ENCODE data around the gene PHACTR4. TPM values are rescaled to one million over a fixed set of nuclear protein-coding genes. Genes with fewer than 3 reads are reported as not detected.
A peak's percentile ranks its signal among the peaks of the same experiment; 100 is the strongest.
"Not testable (repeated sequence)": the region's sequence is repeated elsewhere in the genome, so short reads cannot be mapped to it uniquely, and the experiment has no call there.

Gene PHACTR4
- total RNA-seq, 2 donors from 2014 or later = 49.9 to 65.0 TPM

DNA sequence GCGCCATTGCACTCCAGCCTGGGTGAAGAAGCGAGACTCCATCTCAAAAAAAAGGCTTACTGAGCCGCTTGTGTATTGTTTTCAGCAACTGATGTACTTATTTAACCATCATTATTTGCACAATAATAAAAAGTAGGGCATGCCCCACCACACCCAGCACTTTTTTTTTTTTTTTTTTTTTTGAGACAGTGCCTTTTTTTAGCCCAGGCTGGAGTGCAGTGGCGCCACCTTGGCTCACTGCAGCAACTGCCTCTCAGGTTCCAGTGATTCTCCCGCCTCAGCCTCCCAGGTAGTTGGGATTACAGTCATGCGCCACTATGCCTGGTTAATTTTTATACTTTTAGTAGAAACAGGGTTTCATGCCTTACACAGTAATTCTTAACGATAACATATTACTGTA, 171.1 kb downstream of the PHACTR4 start:
- peaks cover 27% of the 10 kb centered on the region for H3K36me3 Mint-ChIP-seq (ENCODE audit: low read depth)
- 89 to 95% methylated on average over 5 to 7 of the region's 7 CpGs for WGBS, 2 experiments (ENCODE audit: insufficient coverage in 1 of 2, insufficient read length in 1 of 2)

DNA sequence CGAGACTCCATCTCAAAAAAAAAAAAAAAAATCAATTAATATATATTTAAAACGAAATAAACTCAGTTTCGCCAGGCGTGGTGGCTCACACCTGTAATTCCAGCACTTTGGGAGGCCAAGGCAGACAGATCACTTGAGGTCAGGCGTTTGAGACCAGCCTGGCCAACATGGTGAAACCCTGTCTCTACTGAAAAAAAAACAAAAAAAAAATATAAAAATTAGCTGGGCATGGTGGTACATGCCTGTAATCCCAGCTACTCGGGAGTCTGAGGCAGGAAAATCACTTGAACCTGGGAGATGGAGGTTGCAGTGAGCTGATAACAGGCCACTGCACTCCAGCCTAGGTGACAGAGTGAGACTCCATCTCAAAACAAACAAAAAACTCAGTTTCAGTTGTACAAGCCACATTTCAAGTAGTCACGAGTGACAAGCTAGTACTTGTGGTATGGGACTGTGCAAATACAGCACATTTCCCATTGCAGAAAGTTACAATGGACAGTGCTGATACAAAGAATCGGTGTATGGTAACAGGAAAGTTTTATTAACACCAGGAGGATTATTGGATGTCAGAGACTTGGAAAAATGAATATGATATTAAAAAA, 172.0 kb downstream of the PHACTR4 start:
- not testable (repeated sequence) for H3K4me1 ChIP-seq (ENCODE audit: control insufficient read depth, insufficient read depth, low read length); DNase-seq; H3K9me3 Mint-ChIP-seq; H3K27me3 Mint-ChIP-seq (ENCODE audit: insufficient read depth); H3K27ac ChIP-seq (ENCODE audit: low read depth, low read length); H3K9ac ChIP-seq (ENCODE audit: extremely low read depth, low read length, poor library complexity, severe bottlenecking); H3K27me3 ChIP-seq (ENCODE audit: control insufficient read depth, insufficient read depth, low read length, poor library complexity, severe bottlenecking); H3K9me3 ChIP-seq (ENCODE audit: control insufficient read depth, low read length); H3K27ac Mint-ChIP-seq; H3K4me3 ChIP-seq (ENCODE audit: low read length); H3K4me1 Mint-ChIP-seq; H3K4me3 Mint-ChIP-seq
- H3K36me3 Mint-ChIP-seq (ENCODE audit: low read depth) = peaks cover 20% of the 10 kb centered on the region
- peaks cover 21% of the 10 kb centered on the region for H3K36me3 ChIP-seq (ENCODE audit: control insufficient read depth, insufficient read depth, low read length)
- WGBS, 2 experiments (ENCODE audit: insufficient coverage in 1 of 2, insufficient read length in 1 of 2) = 94 to 100% methylated on average over 6 to 8 of the region's 8 CpGs

More for the DNA sequence above, 171.1 kb downstream of the PHACTR4 start:
- DNase-seq = peak; percentile 74
- Histone ChIP-seq H3K9ac (ENCODE audit: extremely low read depth, low read length, poor library complexity, severe bottlenecking) (no peak overlapping the region), H3K4me3 (ENCODE audit: low read length) (no peak overlapping the region), H3K27me3 (ENCODE audit: control insufficient read depth, insufficient read depth, low read length, poor library complexity, severe bottlenecking) (no peaks in the 10 kb centered on the region), H3K36me3 (ENCODE audit: control insufficient read depth, insufficient read depth, low read length) (peaks cover 28% of the 10 kb centered on the region), H3K27ac (ENCODE audit: low read depth, low read length) (no peak overlapping the region), H3K9me3 (ENCODE audit: control insufficient read depth, low read length) (no peaks in the 10 kb centered on the region), H3K4me1 (ENCODE audit: control insufficient read depth, insufficient read depth, low read length) (no peaks in the 10 kb centered on the region)
- H3K27ac Mint-ChIP-seq = no peak overlapping the region
- no peaks in the 10 kb centered on the region for H3K27me3 Mint-ChIP-seq (ENCODE audit: insufficient read depth)
- no peaks in the 10 kb centered on the region for H3K9me3 Mint-ChIP-seq
- H3K4me3 Mint-ChIP-seq = no peak overlapping the region
- H3K4me1 Mint-ChIP-seq = no peaks in the 10 kb centered on the region
- TF ChIP-seq, protein P1, sequence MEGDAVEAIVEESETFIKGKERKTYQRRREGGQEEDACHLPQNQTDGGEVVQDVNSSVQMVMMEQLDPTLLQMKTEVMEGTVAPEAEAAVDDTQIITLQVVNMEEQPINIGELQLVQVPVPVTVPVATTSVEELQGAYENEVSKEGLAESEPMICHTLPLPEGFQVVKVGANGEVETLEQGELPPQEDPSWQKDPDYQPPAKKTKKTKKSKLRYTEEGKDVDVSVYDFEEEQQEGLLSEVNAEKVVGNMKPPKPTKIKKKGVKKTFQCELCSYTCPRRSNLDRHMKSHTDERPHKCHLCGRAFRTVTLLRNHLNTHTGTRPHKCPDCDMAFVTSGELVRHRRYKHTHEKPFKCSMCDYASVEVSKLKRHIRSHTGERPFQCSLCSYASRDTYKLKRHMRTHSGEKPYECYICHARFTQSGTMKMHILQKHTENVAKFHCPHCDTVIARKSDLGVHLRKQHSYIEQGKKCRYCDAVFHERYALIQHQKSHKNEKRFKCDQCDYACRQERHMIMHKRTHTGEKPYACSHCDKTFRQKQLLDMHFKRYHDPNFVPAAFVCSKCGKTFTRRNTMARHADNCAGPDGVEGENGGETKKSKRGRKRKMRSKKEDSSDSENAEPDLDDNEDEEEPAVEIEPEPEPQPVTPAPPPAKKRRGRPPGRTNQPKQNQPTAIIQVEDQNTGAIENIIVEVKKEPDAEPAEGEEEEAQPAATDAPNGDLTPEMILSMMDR (conservative IDR thresholded peaks at IDR 0.05) = peak; percentile 65

DNA sequence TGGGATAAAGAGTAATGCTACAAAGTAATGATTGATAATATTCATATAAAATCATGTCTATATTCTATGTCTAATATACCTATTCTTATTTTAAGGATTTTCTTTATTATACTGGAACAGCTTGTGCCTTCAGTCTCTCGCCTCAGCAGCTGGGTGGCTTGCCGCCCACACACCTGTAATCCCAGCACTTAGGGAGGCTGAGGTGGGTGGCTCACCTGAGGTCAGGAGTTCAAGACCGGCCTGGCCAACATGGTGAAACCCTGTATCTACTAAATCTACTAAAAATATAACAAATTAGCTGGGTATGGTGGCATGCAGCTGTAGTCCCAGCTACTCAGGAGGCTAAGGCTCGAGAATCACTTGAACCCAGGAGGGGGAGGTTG, 175.7 kb downstream of the PHACTR4 start:
- Mint-ChIP-seq H3K36me3 (ENCODE audit: low read depth) (no peaks in the 10 kb centered on the region), H3K27me3 (ENCODE audit: insufficient read depth) (no peaks in the 10 kb centered on the region)
- 90 to 100% methylated on average over 1 to 3 of the region's 4 CpGs for WGBS, 2 experiments (ENCODE audit: insufficient coverage in 1 of 2, insufficient read length in 1 of 2)

More for the DNA sequence above, 175.7 kb downstream of the PHACTR4 start:
- Histone ChIP-seq H3K4me1 (ENCODE audit: control insufficient read depth, insufficient read depth, low read length) (no peaks in the 10 kb centered on the region), H3K36me3 (ENCODE audit: control insufficient read depth, insufficient read depth, low read length) (no peaks in the 10 kb centered on the region), H3K4me3 (ENCODE audit: low read length) (no peak overlapping the region), H3K9ac (ENCODE audit: extremely low read depth, low read length, poor library complexity, severe bottlenecking) (no peak overlapping the region), H3K9me3 (ENCODE audit: control insufficient read depth, low read length) (no peaks in the 10 kb centered on the region), H3K27me3 (ENCODE audit: control insufficient read depth, insufficient read depth, low read length, poor library complexity, severe bottlenecking) (no peaks in the 10 kb centered on the region), H3K27ac (ENCODE audit: low read depth, low read length) (no peak overlapping the region)
- DNase-seq = no peak
- TF ChIP-seq, protein P1 (conservative IDR thresholded peaks at IDR 0.05) = no peak
- no peaks in the 10 kb centered on the region for H3K4me1 Mint-ChIP-seq
- H3K9me3 Mint-ChIP-seq = no peaks in the 10 kb centered on the region
- H3K4me3 Mint-ChIP-seq = no peak overlapping the region
- H3K27ac Mint-ChIP-seq = no peak overlapping the region

Data from endodermal cell (in vitro differentiated cells).